ENCODE measurements around the gene TMC2. TPM values are rescaled to one million over a fixed set of nuclear protein-coding genes. Genes with fewer than 3 reads are reported as not detected.

TMC2 gene
- total and polyA plus RNA-seq, 4 donors: 0.06 to 0.31 (median 0.15) TPM; not detected in 1

DNA sequence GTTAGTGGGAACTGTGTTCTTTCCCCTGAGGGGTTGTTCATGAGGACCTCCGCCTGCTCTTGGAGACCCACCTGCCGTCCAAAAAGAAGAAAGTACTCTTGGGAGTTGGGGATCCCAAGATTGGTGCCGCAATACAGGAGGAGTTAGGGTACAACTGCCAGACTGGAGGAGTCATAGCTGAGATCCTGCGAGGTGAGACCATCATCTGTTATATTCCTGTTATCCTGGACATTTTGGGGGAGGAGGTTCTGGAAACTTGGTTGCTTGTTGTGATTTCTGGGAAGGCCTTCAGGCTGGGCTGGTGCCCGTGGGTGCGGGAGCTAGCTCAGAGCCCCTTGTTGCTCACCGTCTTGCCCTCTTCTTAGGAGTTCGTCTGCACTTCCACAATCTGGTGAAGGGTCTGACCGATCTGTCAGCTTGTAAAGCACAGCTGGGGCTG, 118.0 kb downstream of the TMC2 start:
- ATAC-seq (ENCODE audit: insufficient read depth, low FRiP score) (no peak), DNase-seq (no peak)
- H3K9me3 ChIP-seq (ENCODE audit: control insufficient read depth in 4 of 4, insufficient read depth in 3 of 4, low read length in 3 of 4): no peaks in the 10 kb centered on the region
- peaks cover 0 to 20% (median 3%) of the 10 kb centered on the region in 5 donors for H3K4me1 ChIP-seq (ENCODE audit: control insufficient read depth in 5 of 5, insufficient read depth in 5 of 5, low read length in 5 of 5)
- TF ChIP-seq, protein P1, sequence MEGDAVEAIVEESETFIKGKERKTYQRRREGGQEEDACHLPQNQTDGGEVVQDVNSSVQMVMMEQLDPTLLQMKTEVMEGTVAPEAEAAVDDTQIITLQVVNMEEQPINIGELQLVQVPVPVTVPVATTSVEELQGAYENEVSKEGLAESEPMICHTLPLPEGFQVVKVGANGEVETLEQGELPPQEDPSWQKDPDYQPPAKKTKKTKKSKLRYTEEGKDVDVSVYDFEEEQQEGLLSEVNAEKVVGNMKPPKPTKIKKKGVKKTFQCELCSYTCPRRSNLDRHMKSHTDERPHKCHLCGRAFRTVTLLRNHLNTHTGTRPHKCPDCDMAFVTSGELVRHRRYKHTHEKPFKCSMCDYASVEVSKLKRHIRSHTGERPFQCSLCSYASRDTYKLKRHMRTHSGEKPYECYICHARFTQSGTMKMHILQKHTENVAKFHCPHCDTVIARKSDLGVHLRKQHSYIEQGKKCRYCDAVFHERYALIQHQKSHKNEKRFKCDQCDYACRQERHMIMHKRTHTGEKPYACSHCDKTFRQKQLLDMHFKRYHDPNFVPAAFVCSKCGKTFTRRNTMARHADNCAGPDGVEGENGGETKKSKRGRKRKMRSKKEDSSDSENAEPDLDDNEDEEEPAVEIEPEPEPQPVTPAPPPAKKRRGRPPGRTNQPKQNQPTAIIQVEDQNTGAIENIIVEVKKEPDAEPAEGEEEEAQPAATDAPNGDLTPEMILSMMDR (IDR thresholded peaks at IDR 0.05; ENCODE audit: control extremely low read depth, extremely low read depth): no peak
- H3K27me3 ChIP-seq (ENCODE audit: control insufficient read depth in 3 of 3, insufficient read depth in 3 of 3, low read length in 2 of 3): no peaks in the 10 kb centered on the region
- no peak overlapping the region for H3K4me3 ChIP-seq
- 86 to 87% methylated on average over 9 of the region's 9 CpGs for WGBS, 2 donors
- H3K9ac ChIP-seq (ENCODE audit: insufficient read depth in 1 of 2, low read length in 2 of 2): no peak overlapping the region
- peaks cover 16 to 55% (median 47%) of the 10 kb centered on the region in 4 donors for H3K36me3 ChIP-seq (ENCODE audit: control insufficient read depth in 4 of 4, insufficient read depth in 4 of 4, low read length in 4 of 4)
- H3K27ac ChIP-seq (ENCODE audit: low read depth in 1 of 2, low read length in 1 of 2): no peak overlapping the region

DNA sequence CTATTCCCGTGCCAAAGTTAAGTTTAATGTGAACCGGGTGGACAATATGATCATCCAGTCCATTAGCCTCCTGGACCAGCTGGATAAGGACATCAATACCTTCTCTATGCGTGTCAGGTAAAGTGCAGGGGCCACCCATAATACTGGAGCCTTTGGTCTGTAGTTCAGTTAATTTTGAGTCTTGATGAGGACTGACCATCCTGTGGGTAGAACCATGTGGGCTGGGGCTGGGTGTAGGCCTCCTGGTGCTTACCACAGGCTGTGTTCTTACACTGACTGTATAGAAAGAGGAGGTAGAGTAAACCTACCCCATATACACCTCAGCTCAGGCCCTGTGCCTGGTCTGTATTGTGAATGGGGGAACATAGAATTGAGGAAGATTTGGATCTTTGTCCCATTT, 118.5 kb downstream of the TMC2 start:
- TF ChIP-seq, protein P1 (IDR thresholded peaks at IDR 0.05; ENCODE audit: control extremely low read depth, extremely low read depth): no peak
- Histone ChIP-seq H3K27me3 (ENCODE audit: control insufficient read depth in 3 of 3, insufficient read depth in 3 of 3, low read length in 2 of 3) (no peaks in the 10 kb centered on the region), H3K9me3 (ENCODE audit: control insufficient read depth in 4 of 4, insufficient read depth in 3 of 4, low read length in 3 of 4) (no peaks in the 10 kb centered on the region), H3K36me3 (ENCODE audit: control insufficient read depth in 4 of 4, insufficient read depth in 4 of 4, low read length in 4 of 4) (peaks cover 16 to 59% (median 51%) of the 10 kb centered on the region in 4 donors), H3K27ac (ENCODE audit: low read depth in 1 of 2, low read length in 1 of 2) (no peak overlapping the region), H3K4me1 (ENCODE audit: control insufficient read depth in 5 of 5, insufficient read depth in 5 of 5, low read length in 5 of 5) (peaks cover 0 to 20% (median 3%) of the 10 kb centered on the region in 5 donors), H3K9ac (ENCODE audit: insufficient read depth in 1 of 2, low read length in 2 of 2) (no peak overlapping the region), H3K4me3 (no peak overlapping the region)
- no peak for ATAC-seq (ENCODE audit: insufficient read depth, low FRiP score)
- WGBS, 2 donors: 89 to 96% methylated on average over 3 of the region's 3 CpGs
- no peak for DNase-seq

DNA sequence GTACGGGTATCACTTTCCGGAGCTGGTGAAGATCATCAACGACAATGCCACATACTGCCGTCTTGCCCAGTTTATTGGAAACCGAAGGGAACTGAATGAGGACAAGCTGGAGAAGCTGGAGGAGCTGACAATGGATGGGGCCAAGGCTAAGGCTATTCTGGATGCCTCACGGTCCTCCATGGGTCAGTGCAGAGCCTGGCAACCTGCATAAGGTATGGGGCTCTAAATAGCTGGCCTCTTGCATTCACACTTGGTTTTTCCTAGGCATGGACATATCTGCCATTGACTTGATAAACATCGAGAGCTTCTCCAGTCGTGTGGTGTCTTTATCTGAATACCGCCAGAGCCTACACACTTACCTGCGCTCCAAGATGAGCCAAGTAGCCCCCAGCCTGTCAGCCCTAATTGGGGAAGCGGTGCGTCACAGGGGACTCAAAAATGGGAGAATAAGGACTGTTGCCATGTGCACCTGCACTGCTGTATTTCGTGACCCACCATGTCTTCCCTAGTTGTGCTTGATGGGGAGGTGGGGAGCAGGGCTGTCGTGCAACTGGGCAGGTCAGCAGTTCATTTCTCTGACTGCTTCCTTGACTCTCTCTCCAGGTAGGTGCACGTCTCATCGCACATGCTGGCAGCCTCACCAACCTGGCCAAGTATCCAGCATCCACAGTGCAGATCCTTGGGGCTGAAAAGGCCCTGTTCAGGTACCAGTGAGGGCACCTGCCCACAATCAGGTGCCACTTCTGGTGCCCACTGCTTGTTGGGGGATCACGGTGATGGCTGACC, 119.2 kb downstream of the TMC2 start:
- Histone ChIP-seq H3K9me3 (ENCODE audit: control insufficient read depth in 4 of 4, insufficient read depth in 3 of 4, low read length in 3 of 4) (no peaks in the 10 kb centered on the region), H3K36me3 (ENCODE audit: control insufficient read depth in 4 of 4, insufficient read depth in 4 of 4, low read length in 4 of 4) (peaks cover 18 to 66% (median 58%) of the 10 kb centered on the region in 4 donors), H3K27me3 (ENCODE audit: control insufficient read depth in 3 of 3, insufficient read depth in 3 of 3, low read length in 2 of 3) (no peaks in the 10 kb centered on the region), H3K9ac (ENCODE audit: insufficient read depth in 1 of 2, low read length in 2 of 2) (no peak overlapping the region), H3K27ac (ENCODE audit: low read depth in 1 of 2, low read length in 1 of 2) (no peak overlapping the region), H3K4me1 (ENCODE audit: control insufficient read depth in 5 of 5, insufficient read depth in 5 of 5, low read length in 5 of 5) (peaks cover 0 to 20% (median 3%) of the 10 kb centered on the region in 5 donors), H3K4me3 (no peak overlapping the region)
- WGBS, 2 donors: 94 to 98% methylated on average over 17 of the region's 17 CpGs
- TF ChIP-seq, protein P1 (IDR thresholded peaks at IDR 0.05; ENCODE audit: control extremely low read depth, extremely low read depth): no peak
- ATAC-seq (ENCODE audit: insufficient read depth, low FRiP score) (no peak), DNase-seq (no peak)
